Upper lobe of right lung (tissue), 1 donor: ENCODE results near the gene MMEL1. TPM values are rescaled to one million over a fixed set of nuclear protein-coding genes. Genes with fewer than 3 reads are reported as not detected.

ENCODE experiments used
- ATAC-seq: fragments of 200-7000 bp; cut with Tn5 transposase; one replicate; pipeline ENCODE4 v1.9.1; 2020; ENCODE audit warnings: mild to moderate bottlenecking, moderate library complexity
- DNase-seq: peaks from one replicate; pipeline ENCODE4 v3.0.0-alpha.2; 2020
- H3K27ac ChIP-seq: fragments of 200-600 bp; one replicate; pipeline ENCODE4 v1.8.0; 2022
- H3K27me3 ChIP-seq: fragments of 200-600 bp; one replicate; pipeline ENCODE4 v1.8.0; 2022; ENCODE audit warnings: mild to moderate bottlenecking
- H3K36me3 ChIP-seq: fragments of 200-600 bp; one replicate; pipeline ENCODE4 v1.8.0; 2022
- H3K4me1 ChIP-seq: fragments of 200-600 bp; one replicate; pipeline ENCODE4 v1.8.0; 2022
- H3K4me3 ChIP-seq: fragments of 200-600 bp; one replicate; pipeline ENCODE4 v1.8.0; 2022; ENCODE audit warnings: mild to moderate bottlenecking
- H3K9me3 ChIP-seq: fragments of 200-600 bp; one replicate; pipeline ENCODE4 v1.8.0; 2022
- intact Hi-C: fragments of 100-400 bp; cut with DNase I; formaldehyde crosslinking; loops from one replicate; pipeline ENCODE4 v1.11.0; 2022
- total RNA-seq: library from RNA; stranded (reverse); fragmentation: NEBNext Ultra II Directional; extraction: Animal tissue kit (Norgen Biotek cat#: 25700); gene quantifications from one replicate; pipeline ENCODE4 v1.2.1, GENCODE V29; 2021
- TF ChIP-seq, protein P1 (sequence below): fragments of 200-600 bp; IDR thresholded peaks from one replicate; pipeline ENCODE4 v1.8.0; 2022; ENCODE audit warnings: antibody characterized with exemption
- donor health status: DM: no; HTN: yes; CAD: no; lungs with severe emphysema.

MMEL1 gene
- total RNA-seq, 1 donor from 2014 or later = 3.2 TPM

DNA sequence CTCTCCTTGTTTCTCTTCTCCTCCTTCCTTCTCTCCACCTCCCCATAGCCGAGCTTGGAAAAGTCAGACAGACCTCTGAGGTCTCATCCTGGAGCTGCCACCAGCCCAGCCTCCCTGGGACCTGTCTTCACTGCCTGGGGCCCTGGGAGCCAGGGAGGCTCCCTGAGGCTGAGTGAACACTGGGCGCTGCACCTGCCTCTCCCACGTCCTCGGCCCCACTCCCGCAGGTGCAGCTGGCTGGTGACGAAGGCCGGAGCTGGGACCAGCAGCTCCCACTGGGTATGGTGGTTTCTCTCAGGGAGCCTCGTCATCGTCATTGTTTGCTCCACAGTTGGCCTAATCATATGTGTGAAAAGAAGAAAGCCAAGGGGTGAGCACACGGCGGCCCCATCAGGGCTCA, 71.4 kb downstream of the MMEL1 start:
- DNase-seq (no peak), ATAC-seq (no peak)
- TF ChIP-seq, protein P1, sequence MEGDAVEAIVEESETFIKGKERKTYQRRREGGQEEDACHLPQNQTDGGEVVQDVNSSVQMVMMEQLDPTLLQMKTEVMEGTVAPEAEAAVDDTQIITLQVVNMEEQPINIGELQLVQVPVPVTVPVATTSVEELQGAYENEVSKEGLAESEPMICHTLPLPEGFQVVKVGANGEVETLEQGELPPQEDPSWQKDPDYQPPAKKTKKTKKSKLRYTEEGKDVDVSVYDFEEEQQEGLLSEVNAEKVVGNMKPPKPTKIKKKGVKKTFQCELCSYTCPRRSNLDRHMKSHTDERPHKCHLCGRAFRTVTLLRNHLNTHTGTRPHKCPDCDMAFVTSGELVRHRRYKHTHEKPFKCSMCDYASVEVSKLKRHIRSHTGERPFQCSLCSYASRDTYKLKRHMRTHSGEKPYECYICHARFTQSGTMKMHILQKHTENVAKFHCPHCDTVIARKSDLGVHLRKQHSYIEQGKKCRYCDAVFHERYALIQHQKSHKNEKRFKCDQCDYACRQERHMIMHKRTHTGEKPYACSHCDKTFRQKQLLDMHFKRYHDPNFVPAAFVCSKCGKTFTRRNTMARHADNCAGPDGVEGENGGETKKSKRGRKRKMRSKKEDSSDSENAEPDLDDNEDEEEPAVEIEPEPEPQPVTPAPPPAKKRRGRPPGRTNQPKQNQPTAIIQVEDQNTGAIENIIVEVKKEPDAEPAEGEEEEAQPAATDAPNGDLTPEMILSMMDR = no peak
- no peak overlapping the region for H3K4me3 ChIP-seq
- peaks cover 19% of the 10 kb centered on the region for H3K4me1 ChIP-seq
- intact Hi-C loops = no loop called here
- H3K36me3 ChIP-seq = peaks cover 56% of the 10 kb centered on the region
- H3K9me3 ChIP-seq = no peaks in the 10 kb centered on the region
- no peaks in the 10 kb centered on the region for H3K27me3 ChIP-seq
- H3K27ac ChIP-seq = no peak overlapping the region

DNA sequence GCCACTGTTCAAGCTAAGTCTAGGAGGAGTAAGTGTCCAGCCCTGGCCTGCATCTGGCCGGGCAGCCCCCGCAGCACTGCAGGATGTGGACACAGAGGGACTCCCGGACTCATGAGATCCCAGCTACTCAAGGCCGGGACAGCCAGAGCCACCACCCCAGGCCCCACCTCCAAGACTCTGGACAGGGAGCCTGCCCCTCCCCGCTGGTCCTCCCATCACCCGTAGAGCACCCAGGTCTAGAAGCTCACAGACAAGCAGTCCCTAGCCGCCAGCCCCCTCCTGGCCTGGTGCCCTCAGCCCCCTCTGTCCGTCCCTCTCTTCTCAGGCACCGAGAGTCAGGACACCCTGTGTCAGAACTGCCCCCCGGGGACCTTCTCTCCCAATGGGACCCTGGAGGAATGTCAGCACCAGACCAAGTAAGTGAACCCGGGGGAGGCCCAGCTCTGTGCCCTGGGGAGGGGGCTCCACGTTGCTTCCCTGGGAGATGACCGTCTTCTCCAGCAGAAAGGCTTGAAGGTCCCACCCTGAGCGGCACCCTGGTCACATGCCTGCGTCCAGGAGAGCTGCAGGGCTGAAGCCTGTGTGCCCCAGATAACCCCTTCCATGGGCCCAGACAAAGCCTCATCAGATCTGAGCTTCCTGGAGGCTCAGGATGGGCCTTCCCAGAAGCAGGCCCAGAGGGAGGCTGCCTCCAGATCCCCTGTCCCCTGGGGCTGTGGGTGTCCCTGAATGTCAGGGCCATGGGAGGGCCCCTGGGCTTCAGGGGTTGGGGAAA, 72.3 kb downstream of the MMEL1 start:
- Histone ChIP-seq H3K4me1 (peaks cover 19% of the 10 kb centered on the region), H3K27ac (no peak overlapping the region), H3K36me3 (peaks cover 56% of the 10 kb centered on the region), H3K27me3 (no peaks in the 10 kb centered on the region), H3K9me3 (no peaks in the 10 kb centered on the region), H3K4me3 (no peak overlapping the region)
- DNase-seq (no peak), ATAC-seq (no peak)
- TF ChIP-seq, protein P1 = no peak
- intact Hi-C loops = no loop called here

DNA sequence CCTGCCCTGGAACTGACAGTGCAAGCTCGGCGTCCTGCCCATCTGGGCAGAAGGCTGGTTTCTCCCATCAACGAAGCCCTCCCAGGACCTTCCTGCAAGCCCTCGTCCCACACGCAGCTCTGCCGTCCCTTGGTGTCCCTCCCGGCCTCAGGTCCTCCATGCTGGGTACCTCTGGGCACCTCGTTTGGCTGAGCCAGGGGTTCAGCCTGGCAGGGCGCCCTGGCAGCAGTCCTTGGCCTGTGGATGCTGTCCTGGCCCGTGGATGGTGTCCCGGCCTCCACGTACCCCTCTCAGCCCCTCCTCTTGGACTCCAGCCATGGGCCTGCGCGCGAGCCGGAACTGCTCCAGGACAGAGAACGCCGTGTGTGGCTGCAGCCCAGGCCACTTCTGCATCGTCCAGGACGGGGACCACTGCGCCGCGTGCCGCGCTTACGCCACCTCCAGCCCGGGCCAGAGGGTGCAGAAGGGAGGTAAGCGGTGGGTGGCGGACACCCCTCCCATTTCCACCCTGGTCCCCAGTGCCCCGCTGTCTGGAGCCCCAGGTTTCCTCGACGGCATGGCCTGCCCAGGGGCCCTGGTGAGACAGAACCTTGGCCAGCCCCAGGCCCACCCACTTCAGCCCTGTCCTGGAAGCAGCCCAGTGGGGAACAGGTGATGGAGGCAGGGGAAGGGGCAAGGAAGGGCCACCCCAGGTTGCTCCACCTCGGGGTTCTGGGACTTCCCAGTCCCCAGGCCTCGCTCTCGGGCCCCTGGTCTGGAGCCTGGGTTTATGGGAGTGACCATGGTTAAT, 73.1 kb downstream of the MMEL1 start:
- no peaks in the 10 kb centered on the region for H3K9me3 ChIP-seq
- peaks cover 56% of the 10 kb centered on the region for H3K36me3 ChIP-seq
- no peaks in the 10 kb centered on the region for H3K27me3 ChIP-seq
- intact Hi-C loops = no loop called here
- DNase-seq (no peak), ATAC-seq (no peak)
- no peak overlapping the region for H3K27ac ChIP-seq
- no peak overlapping the region for H3K4me3 ChIP-seq
- peaks cover 25% of the 10 kb centered on the region for H3K4me1 ChIP-seq
- TF ChIP-seq, protein P1 = no peak

DNA sequence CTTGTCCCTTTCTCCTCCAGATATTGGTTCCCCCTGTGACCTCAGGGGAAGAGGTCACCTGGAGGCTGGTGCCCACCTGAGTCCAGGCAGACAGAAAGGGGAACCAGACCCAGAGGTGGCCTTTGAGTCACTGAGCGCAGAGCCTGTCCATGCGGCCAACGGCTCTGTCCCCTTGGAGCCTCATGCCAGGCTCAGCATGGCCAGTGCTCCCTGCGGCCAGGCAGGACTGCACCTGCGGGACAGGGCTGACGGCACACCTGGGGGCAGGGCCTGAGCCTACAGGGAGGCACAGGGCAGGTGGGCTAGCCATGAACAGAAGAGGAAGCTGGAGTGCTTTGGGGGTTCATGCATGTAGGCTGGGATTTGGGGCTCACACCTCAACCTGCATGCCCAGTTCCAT, 74.0 kb downstream of the MMEL1 start:
- Histone ChIP-seq H3K27ac (no peak overlapping the region), H3K4me3 (no peak overlapping the region), H3K36me3 (peaks cover 56% of the 10 kb centered on the region), H3K27me3 (no peaks in the 10 kb centered on the region), H3K9me3 (no peaks in the 10 kb centered on the region), H3K4me1 (peaks cover 30% of the 10 kb centered on the region)
- DNase-seq = no peak
- TF ChIP-seq, protein P1 = no peak
- intact Hi-C loops = no loop called here
- no peak for ATAC-seq

DNA sequence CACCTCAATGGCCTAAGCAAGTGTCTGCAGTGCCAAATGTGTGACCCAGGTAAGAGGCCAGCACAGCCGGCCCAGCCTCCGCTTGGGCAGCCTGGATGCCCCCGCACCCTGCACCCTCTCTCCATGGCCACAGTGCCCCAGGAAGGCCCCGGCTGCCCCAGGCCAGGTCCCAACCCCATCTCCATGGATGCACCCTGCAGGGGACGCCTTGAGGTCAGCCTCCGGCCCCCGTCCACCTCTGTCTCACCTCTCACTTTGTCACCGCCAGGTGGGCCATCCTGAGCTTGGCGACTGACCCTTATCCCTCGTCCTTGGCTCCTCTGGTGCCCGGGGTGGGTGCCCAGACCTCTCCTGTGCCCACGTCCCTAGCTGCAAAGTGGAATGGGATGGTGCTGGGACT, 74.4 kb downstream of the MMEL1 start:
- ATAC-seq = no peak
- H3K27ac ChIP-seq = no peak overlapping the region
- H3K27me3 ChIP-seq = no peaks in the 10 kb centered on the region
- no peak overlapping the region for H3K4me3 ChIP-seq
- TF ChIP-seq, protein P1 = no peak
- H3K4me1 ChIP-seq = peaks cover 30% of the 10 kb centered on the region
- peaks cover 51% of the 10 kb centered on the region for H3K36me3 ChIP-seq
- no peaks in the 10 kb centered on the region for H3K9me3 ChIP-seq
- intact Hi-C loops = no loop called here
- no peak for DNase-seq
